Astrocyte (in vitro differentiated cells and primary cell): Measurements from ENCODE around the gene WASF2.

Source experiments
- EZH2 ChIP-seq: IDR thresholded peaks from 2 replicates; pipeline ENCODE4 v1.6.1; 2012; ENCODE audit warnings: mild to moderate bottlenecking, low read length, inconsistent platforms; ENCODE audit not compliant: insufficient read depth
- TF ChIP-seq, protein P1 (sequence below): IDR thresholded peaks from 2 replicates; pipeline ENCODE4 v1.5.1; 2011; ENCODE audit warnings: low read depth, mild to moderate bottlenecking, inconsistent platforms, low read length, moderate library complexity; ENCODE audit not compliant: insufficient read depth

DNA sequence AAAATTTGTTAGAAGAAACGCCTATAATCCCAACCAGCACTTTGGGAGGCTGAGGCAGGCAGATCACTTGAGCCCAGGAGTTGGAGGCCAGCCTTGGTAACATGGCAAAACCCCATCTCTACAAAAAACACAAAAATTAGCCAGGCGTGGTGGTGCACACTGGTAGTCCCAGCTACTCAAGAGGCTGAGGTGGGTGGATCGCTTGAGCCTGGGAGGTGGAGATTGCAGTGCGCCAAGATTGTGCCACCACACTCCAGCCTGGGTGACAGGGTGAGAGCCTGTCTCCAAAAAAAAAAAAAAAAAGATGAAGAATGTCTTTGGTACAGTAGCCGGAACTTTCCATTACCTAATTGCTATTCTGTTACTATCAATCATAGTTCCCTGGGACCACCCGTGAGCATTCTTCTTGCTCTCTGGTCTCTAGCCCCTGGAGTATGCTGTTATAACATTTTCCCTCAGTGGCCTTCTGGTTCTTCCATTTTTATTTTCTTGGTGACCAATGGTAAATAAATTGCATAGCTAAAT lies 43.4 kb downstream of the WASF2 start:
- TF ChIP-seq, protein P1, sequence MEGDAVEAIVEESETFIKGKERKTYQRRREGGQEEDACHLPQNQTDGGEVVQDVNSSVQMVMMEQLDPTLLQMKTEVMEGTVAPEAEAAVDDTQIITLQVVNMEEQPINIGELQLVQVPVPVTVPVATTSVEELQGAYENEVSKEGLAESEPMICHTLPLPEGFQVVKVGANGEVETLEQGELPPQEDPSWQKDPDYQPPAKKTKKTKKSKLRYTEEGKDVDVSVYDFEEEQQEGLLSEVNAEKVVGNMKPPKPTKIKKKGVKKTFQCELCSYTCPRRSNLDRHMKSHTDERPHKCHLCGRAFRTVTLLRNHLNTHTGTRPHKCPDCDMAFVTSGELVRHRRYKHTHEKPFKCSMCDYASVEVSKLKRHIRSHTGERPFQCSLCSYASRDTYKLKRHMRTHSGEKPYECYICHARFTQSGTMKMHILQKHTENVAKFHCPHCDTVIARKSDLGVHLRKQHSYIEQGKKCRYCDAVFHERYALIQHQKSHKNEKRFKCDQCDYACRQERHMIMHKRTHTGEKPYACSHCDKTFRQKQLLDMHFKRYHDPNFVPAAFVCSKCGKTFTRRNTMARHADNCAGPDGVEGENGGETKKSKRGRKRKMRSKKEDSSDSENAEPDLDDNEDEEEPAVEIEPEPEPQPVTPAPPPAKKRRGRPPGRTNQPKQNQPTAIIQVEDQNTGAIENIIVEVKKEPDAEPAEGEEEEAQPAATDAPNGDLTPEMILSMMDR = no peak
- TF ChIP-seq EZH2 = no peak
